Forelimb muscle (tissue), 1 donor: Measurements from ENCODE around the gene GNE. TPM values are rescaled to one million over a fixed set of nuclear protein-coding genes. Genes with fewer than 3 reads are reported as not detected.

Experiments
- DNase-seq: peaks from one replicate; pipeline ENCODE4 v3.0.0-alpha.2; 2013; ENCODE audit warnings: low read depth
- polyA plus RNA-seq: library from polyadenylated mRNA; unstranded; fragments of 120-200 nt; gene quantifications from one replicate; pipeline ENCODE4 v1.2.1, GENCODE V29; 2013; ENCODE audit not compliant: insufficient read length

The GNE gene
- polyA plus RNA-seq, 1 donor = 13.2 TPM

- DNase-seq = no peak
Observed at GRCh38 chr9:36169166-36169565, 89.1 kb downstream of the GNE start, which contains the start of gene CCIN. Gene CCIN (plus strand): TSS chr9:36169388. CDS start chr9:36169503, 115 bp downstream.

- no peak for DNase-seq
Observed at GRCh38 chr9:36166168-36166927, 91.9 kb downstream of the GNE start.

GRCh38 chr9:36165826-36166167, 92.5 kb downstream of the GNE start:
- DNase-seq = no peak

- DNase-seq = no peak
Observed at GRCh38 chr9:36164989-36165388, 93.3 kb downstream of the GNE start.

Other genes with a start within 250 kb of the GNE start
- gene RECK, start 221.5 kb downstream of the GNE start, polyA plus RNA-seq = 20.7 TPM
- gene GLIPR2, start 121.7 kb downstream of the GNE start, polyA plus RNA-seq = 97.5 TPM
- 0.58 TPM for gene CCIN, start 89.1 kb downstream of the GNE start, polyA plus RNA-seq
- 111 TPM for gene CLTA, start 67.5 kb downstream of the GNE start, polyA plus RNA-seq
- 25.3 TPM for gene RNF38, start 141.8 kb upstream of the GNE start, polyA plus RNA-seq